Parathyroid adenoma (tissue), 2 donors: Measurements from ENCODE around the gene LONP1.

Source experiments
- H2AFZ ChIP-seq: fragments of 300-600 bp; sonication (generic); one replicate; pipeline ENCODE4 v1.7.0; 2017; ENCODE audit warnings: antibody characterized with exemption, mild to moderate bottlenecking
- H3K27ac ChIP-seq: fragments of 300-600 bp; sonication (generic); one replicate; pipeline ENCODE4 v1.7.0; 2017
- H3K27me3 ChIP-seq: fragments of 300-600 bp; sonication (generic); one replicate; pipeline ENCODE4 v1.7.0; 2017; ENCODE audit warnings: low read length; ENCODE audit not compliant: control insufficient read depth, insufficient read depth
- H3K36me3 ChIP-seq: fragments of 300-600 bp; sonication (generic); one replicate; pipeline ENCODE4 v1.7.0; 2017; ENCODE audit warnings: low read length; ENCODE audit not compliant: control insufficient read depth, insufficient read depth
- H3K4me1 ChIP-seq: fragments of 300-600 bp; sonication (generic); one replicate; pipeline ENCODE4 v1.7.0; 2017; ENCODE audit warnings: control low read depth
- H3K4me2 ChIP-seq: fragments of 300-600 bp; sonication (generic); one replicate; pipeline ENCODE4 v1.7.0; 2017; ENCODE audit warnings: low read length
- H3K4me3 ChIP-seq: fragments of 300-600 bp; sonication (generic); one replicate; pipeline ENCODE4 v1.7.0; 2017; ENCODE audit warnings: low read depth, low read length
- H3K79me2 ChIP-seq: fragments of 300-600 bp; sonication (generic); one replicate; pipeline ENCODE4 v1.7.0; 2017; ENCODE audit warnings: control low read depth
- H3K9ac ChIP-seq: fragments of 300-600 bp; sonication (generic); one replicate; pipeline ENCODE4 v1.7.0; 2017; ENCODE audit warnings: mild to moderate bottlenecking
- H3K9me3 ChIP-seq: fragments of 300-600 bp; sonication (generic); one replicate; pipeline ENCODE4 v1.7.0; 2017; ENCODE audit warnings: low read length; ENCODE audit not compliant: control insufficient read depth
- TF ChIP-seq, protein P1 (sequence below): fragments of 300-600 bp; sonication (generic); IDR thresholded peaks from one replicate; pipeline ENCODE4 v1.7.0; 2017; ENCODE audit warnings: antibody characterized with exemption, mild to moderate bottlenecking
- donor health status: primary hyperparathyroidism.

The LONP1 gene

DNA sequence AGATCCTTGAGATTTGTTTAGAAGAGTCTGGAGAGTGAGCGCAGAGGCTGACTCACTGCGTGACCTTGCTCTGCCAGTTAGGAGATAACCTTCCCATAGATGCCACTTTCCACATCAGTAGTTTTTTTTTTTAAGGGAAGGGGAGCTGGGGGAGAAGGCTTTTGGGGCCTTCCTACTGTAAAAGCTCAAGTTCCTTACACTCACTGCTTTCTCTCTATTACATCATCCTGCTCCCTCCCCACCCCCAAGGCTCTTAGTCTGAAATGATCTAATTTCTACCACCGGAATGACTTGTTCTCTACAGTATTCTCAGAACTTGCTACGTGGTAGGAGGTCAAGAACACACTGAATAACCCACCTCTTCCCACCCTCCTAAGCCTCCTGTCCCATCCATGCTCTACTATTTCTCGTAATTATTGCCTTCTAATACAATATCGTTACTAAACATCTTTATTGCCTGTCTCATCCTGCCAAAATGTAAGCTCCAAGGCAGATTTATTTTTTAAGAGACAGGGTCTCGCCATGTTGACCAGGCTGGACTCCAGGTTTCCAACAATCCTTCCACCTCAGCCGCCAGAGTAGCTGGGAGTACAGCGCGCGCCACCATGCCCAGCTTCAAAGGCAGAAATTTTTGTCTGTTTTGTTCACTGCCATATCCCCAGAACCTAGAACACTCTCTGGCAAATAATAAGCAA is 1.2 kb downstream of the LONP1 start:
- Histone ChIP-seq H3K27ac (peak overlapping the region; percentile 84), H3K79me2 (peaks cover 36% of the 10 kb centered on the region), H3K4me1 (peaks cover 7% of the 10 kb centered on the region), H3K27me3 (no peaks in the 10 kb centered on the region), H3K9ac (no peak overlapping the region), H3K4me3 (peak overlapping the region; percentile 90), H2AFZ (no peak overlapping the region), H3K36me3 (no peaks in the 10 kb centered on the region), H3K9me3 (no peaks in the 10 kb centered on the region), H3K4me2 (peak overlapping the region; percentile 92)
- TF ChIP-seq, protein P1, sequence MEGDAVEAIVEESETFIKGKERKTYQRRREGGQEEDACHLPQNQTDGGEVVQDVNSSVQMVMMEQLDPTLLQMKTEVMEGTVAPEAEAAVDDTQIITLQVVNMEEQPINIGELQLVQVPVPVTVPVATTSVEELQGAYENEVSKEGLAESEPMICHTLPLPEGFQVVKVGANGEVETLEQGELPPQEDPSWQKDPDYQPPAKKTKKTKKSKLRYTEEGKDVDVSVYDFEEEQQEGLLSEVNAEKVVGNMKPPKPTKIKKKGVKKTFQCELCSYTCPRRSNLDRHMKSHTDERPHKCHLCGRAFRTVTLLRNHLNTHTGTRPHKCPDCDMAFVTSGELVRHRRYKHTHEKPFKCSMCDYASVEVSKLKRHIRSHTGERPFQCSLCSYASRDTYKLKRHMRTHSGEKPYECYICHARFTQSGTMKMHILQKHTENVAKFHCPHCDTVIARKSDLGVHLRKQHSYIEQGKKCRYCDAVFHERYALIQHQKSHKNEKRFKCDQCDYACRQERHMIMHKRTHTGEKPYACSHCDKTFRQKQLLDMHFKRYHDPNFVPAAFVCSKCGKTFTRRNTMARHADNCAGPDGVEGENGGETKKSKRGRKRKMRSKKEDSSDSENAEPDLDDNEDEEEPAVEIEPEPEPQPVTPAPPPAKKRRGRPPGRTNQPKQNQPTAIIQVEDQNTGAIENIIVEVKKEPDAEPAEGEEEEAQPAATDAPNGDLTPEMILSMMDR, result no peak

DNA sequence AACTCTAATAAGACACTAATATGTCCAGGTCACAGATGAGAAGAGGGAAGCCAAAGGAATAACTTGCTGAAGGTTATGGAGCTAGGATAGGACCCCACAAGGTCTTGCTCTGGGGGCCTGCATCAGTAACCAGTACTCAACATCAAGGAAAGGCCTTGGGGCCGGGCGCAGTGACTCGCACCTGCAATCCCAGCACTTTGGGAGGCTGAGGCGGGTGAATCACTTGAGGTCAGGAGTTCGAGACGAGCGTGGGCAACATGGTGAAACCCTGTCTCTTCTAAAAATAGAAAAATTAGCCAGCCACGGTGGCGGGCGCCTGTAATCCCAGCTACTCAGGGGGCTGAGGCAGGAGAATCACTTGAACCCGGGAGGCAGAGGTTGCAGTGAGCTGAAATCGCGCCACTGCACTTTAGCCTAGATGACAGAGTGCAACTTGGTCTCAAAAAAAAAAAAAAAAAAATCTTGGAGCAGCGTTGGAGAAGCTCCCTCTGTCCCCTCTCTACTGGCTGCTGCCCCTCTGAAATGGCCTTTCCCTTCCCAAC is 1.8 kb downstream of the LONP1 start:
- no peaks in the 10 kb centered on the region for H3K27me3 ChIP-seq
- no peak overlapping the region for H3K4me3 ChIP-seq
- H3K27ac ChIP-seq, result no peak overlapping the region
- H3K4me2 ChIP-seq, result no peak overlapping the region
- H3K79me2 ChIP-seq, result peaks cover 36% of the 10 kb centered on the region
- TF ChIP-seq, protein P1, result no peak
- no peaks in the 10 kb centered on the region for H3K9me3 ChIP-seq
- no peak overlapping the region for H3K9ac ChIP-seq
- no peaks in the 10 kb centered on the region for H3K36me3 ChIP-seq
- no peak overlapping the region for H2AFZ ChIP-seq
- peaks cover 7% of the 10 kb centered on the region for H3K4me1 ChIP-seq

DNA sequence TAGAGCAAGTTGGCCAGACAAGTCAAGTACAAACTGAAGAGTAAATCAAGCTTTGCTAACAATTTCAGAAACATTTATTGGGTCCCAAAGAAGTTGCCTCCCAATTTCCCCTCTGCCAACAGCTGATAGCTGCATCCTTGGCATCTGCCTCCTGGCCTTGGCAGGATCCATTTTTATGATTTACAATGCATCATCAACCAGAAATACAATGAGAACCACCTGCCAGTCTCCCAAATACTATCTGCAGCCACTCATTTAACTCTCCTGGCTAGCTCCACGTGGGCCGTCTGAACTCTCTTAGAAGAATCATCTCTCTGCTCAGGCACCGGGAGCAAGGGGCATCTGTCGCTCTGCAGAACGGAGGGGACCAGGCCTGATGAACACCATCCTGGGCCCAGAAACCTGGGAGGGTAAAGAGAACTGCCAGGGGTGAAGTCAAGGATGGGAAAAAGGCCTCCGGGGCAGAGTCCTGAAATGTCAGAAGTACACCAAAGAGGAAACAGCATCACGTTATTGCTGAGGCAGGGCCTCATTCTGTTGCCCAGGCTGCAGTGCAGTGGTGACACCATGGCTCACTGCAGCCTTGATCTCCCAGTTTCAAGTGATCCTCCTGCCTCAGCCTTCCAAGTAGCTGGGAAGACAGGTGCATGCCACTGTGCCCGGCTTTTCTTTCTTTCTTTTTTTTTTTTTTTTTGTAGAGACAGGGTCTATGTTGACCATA is 2.6 kb downstream of the LONP1 start:
- TF ChIP-seq, protein P1, result no peak
- Histone ChIP-seq H3K4me3 (no peak overlapping the region), H3K4me1 (peaks cover 7% of the 10 kb centered on the region), H3K27ac (no peak overlapping the region), H2AFZ (no peak overlapping the region), H3K79me2 (peaks cover 36% of the 10 kb centered on the region), H3K9ac (no peak overlapping the region), H3K27me3 (no peaks in the 10 kb centered on the region), H3K9me3 (no peaks in the 10 kb centered on the region), H3K36me3 (no peaks in the 10 kb centered on the region), H3K4me2 (no peak overlapping the region)

DNA sequence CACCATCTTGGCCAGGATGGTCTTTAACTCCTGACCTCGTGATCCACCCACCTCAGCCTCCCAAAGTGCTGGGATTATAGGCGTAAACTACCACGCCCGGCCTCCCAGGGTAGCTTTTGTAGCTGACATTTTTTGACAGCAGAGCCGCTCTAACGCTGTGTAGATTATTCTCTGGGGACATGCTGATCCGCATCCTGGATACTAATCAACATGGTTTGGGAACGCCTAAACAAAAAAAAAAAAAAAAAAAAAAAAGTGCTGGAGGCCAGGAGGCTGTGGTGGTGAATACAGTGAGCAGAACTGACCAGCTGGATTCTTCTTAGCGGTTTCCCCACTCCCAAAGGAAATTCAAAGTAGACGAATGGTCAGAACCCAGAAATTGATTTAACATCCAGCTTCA is 5.1 kb downstream of the LONP1 start:
- Histone ChIP-seq H2AFZ (no peak overlapping the region), H3K27ac (no peak overlapping the region), H3K79me2 (peaks cover 38% of the 10 kb centered on the region), H3K36me3 (no peaks in the 10 kb centered on the region), H3K9ac (no peak overlapping the region), H3K4me3 (no peak overlapping the region), H3K9me3 (no peaks in the 10 kb centered on the region), H3K4me1 (peaks cover 7% of the 10 kb centered on the region), H3K4me2 (no peak overlapping the region), H3K27me3 (no peaks in the 10 kb centered on the region)
- TF ChIP-seq, protein P1, result no peak
